ENCODE results near the gene TRIM46.

DNA sequence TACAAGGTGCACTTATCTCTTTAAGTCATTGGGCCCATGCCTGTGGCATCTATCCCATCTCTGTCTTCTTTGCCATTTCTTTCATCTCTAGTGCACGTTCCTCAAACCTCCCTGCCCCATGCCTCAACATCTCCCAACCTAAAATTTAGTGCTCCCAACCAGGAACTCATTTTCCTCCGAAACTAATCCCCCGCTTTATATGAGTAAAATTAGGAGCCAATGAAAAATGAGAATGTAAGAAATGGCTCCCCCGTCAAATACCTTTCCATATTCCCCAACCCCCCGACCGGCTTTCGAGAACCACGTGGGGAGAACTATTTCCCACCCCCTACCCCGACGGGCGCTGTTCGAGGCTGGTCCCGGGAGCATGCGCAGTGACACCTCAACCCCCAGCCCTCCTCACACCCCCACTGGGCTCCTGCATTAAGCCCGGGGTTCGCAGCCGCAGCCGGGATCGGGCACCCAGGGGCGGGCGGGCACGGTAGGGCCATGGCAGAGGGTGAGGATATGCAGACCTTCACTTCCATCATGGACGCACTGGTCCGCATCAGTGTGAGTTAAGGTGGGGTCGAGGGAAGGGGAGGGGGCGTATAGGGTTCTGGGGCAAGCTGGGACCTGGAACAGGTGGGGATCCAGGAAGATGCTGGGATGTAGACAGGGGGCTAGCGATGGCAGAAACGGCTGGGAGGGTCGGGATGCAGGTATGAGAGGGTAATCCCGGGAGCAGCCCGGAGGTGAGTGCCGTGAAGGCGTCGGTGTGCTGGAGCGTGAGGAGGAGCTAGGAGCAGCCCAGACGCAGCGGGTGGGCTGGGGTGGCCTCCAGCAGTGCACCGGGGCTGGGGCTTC lies at the start of gene TRIM46:
- TF ChIP-seq, protein P1, sequence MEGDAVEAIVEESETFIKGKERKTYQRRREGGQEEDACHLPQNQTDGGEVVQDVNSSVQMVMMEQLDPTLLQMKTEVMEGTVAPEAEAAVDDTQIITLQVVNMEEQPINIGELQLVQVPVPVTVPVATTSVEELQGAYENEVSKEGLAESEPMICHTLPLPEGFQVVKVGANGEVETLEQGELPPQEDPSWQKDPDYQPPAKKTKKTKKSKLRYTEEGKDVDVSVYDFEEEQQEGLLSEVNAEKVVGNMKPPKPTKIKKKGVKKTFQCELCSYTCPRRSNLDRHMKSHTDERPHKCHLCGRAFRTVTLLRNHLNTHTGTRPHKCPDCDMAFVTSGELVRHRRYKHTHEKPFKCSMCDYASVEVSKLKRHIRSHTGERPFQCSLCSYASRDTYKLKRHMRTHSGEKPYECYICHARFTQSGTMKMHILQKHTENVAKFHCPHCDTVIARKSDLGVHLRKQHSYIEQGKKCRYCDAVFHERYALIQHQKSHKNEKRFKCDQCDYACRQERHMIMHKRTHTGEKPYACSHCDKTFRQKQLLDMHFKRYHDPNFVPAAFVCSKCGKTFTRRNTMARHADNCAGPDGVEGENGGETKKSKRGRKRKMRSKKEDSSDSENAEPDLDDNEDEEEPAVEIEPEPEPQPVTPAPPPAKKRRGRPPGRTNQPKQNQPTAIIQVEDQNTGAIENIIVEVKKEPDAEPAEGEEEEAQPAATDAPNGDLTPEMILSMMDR (IDR thresholded peaks at IDR 0.05): no peak
- no peak for TF ChIP-seq POLR2AphosphoS5 (IDR thresholded peaks at IDR 0.05)
- TF ChIP-seq EP300 (IDR thresholded peaks at IDR 0.05): no peak
- no peak for TF ChIP-seq POLR2A (IDR thresholded peaks at IDR 0.05)

All from sigmoid colon (tissue), 4 donors.